C1 segment of cervical spinal cord (tissue), 14 donors: ENCODE measurements around the gene ADCY5.
"Not testable (repeated sequence)": the region's sequence is repeated elsewhere in the genome, so short reads cannot be mapped to it uniquely, and the experiment has no call there.

ENCODE experiments used
- DNase-seq, 14 donors: peaks; one replicate each; lab custom pipeline; 2025; lab: John Stamatoyannopoulos, UW

Gene ADCY5

GRCh38 chr3:123262868-123263267 lies 186.0 kb downstream of the ADCY5 start:
- no peak for DNase-seq

- DNase-seq: no peak
Observed at GRCh38 chr3:123262226-123262625, 186.7 kb downstream of the ADCY5 start.

DNA sequence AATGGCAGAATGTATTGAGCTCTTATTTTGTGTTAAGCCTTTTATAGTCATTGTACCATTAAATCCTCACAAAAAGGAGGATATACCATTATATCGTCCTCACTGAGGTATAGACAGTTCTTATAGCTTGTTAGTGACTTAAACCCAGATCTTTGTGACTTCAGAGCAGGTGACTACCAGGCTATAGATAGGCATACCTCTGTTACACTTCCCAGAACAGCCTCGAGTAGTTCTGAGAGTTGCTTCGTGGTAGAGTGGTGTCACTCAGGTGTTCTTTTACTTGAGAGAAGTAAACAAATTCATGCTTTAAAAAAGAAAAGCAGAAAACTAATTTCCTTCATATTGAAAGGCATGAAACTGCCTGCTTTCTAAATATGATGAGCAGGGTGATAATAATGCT lies 187.2 kb downstream of the ADCY5 start:
- DNase-seq: no peak

DNA sequence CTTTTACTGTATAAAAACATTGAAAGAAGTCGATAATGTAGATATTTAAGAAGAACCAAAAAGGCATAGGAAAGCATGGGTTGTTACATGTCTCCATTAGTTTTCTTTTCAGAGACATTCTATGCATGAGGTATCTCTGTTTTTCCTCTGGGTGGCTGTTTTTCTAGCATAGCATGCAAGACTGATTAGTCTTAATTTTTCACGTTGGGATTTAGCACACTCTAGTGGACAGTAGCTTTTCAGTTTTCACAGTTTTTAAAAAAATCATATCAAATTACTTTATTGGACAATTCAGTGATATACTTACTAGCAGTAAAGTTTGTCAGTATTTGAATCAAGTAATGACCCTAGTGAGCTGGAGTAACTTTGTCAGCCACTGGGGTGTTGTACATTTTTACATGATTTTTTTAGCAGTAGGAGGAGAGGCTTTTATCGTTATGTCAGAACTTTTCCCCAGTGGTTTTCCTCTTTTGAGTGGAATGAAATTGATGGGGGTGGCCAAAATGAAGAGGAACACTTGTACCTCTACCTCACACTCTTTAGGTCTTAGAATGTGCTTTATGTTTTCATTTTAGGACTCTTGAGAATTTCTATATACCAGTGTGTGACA lies 190.0 kb downstream of the ADCY5 start:
- no peak for DNase-seq

DNA sequence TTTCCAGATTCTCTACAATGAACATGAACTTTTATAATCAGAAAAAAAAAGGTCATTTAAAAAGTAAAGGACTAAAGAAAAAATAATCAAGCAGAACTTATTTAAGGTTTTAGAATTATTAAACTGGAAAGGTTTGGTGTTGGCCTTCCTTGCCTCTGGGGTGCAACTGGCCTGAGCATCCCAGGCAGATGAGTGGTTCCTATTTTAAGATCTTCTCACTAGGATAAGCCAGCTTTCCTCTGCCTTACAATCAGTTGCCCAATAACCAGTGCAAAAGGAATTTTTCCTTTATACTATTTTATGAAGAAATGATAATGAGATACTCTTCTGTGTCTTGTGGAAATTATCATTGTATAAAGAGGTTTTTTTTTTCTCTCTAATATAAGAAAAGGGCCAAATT lies 190.5 kb downstream of the ADCY5 start:
- no peak for DNase-seq

- DNase-seq: no peak
Observed at GRCh38 chr3:123256256-123256655, 192.6 kb downstream of the ADCY5 start.

DNA sequence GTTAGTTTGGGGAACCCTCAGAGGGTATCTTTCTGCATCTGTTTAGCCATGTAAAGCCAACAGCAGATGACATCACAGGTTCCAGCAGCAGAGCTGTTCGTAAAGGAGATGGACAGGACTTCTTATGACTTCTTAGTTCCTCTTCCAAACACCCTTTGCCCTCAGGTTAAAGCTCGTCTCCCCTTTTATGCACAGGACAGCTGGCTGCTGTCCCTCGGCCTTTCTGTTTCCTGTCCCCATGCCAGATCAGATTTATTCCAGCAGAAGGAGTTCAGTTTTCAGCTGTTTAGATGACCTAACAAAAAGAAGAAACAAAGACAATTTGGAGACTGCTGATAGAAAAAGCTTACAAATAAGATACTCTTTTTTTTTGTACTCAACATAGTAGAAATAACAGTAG lies 202.0 kb downstream of the ADCY5 start:
- DNase-seq: no peak

DNA sequence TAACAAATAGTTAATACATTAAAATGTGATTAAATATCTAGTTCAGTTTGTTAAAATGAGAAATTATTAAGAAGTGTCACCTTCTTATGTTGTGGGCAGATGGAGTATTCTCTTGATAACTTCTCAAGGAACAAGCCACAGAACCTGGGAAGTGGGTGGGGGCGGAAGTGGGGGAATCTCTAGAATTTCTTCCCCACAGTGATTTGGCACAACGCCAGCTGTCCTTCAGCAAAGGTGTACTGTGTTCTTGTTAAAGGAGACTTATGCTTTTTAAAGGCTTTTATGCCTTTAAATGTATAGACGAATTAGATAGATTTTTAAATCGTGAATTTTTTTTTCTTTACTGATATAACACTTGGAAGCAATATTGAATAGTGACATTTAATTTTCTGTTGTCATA lies 204.8 kb downstream of the ADCY5 start:
- DNase-seq: no peak

- no peak for DNase-seq
Observed at GRCh38 chr3:123239756-123240155, 209.1 kb downstream of the ADCY5 start.

DNA sequence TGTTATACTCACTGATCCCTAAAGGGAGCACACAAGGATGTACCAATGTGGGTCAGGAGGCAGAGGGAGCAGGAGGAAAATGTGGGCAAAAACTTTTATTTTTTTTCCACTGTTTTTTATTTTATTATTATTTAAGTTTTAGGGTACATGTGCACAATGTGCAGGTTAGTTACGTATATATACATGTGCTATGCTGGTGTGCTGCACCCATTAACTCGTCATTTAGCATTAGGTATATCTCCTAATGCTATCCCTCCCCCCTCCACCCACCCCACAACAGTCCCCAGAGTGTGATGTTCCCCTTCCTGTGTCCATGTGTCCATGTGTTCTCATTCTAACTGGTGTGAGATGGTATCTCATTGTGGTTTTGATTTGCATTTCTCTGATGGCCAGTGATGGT lies 209.7 kb downstream of the ADCY5 start:
- not testable (repeated sequence) for DNase-seq

- DNase-seq: no peak
Observed at GRCh38 chr3:123236902-123237301, 212.0 kb downstream of the ADCY5 start.
